ENCODE measurements around the gene COLEC11.
"Not testable (repeated sequence)": the region's sequence is repeated elsewhere in the genome, so short reads cannot be mapped to it uniquely, and the experiment has no call there.

The COLEC11 gene

GRCh38 chr2:3622967-3623366 is 28.1 kb downstream of the COLEC11 start:
- DNase-seq (ENCODE audit: low spot score), result no peak

GRCh38 chr2:3624059-3624794 is 29.3 kb downstream of the COLEC11 start:
- DNase-seq (ENCODE audit: low spot score) (no peak), FAIRE-seq (no peak)

More at GRCh38 chr2:3622967-3623366, 28.1 kb downstream of the COLEC11 start:
- FAIRE-seq, result no peak

DNA sequence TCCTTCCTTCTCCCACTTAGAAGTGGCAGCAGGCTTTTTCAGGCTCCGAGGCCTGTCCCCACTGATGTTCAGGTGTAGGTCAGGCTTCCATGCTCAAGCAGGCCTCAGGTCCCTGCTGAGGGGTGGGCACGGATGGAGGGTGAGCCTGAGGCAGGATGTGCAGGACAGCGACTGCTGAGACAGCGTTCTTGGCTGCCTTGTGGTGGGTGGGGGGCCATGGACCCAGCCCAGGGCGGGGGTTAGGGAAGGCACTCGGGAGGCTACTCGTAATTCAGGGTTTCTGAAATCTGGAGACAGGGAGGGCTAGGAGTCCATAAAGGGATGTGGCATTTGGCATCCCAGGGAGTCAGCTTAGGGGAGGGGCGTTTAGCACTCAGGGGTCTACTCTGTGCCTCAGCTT is 30.3 kb downstream of the COLEC11 start:
- FAIRE-seq, result no peak

GRCh38 chr2:3626118-3626811 is 31.4 kb downstream of the COLEC11 start:
- no peak for DNase-seq (ENCODE audit: low spot score)
- no peak for FAIRE-seq

More for the DNA sequence above, 30.3 kb downstream of the COLEC11 start:
- no peak for DNase-seq (ENCODE audit: low spot score)

DNA sequence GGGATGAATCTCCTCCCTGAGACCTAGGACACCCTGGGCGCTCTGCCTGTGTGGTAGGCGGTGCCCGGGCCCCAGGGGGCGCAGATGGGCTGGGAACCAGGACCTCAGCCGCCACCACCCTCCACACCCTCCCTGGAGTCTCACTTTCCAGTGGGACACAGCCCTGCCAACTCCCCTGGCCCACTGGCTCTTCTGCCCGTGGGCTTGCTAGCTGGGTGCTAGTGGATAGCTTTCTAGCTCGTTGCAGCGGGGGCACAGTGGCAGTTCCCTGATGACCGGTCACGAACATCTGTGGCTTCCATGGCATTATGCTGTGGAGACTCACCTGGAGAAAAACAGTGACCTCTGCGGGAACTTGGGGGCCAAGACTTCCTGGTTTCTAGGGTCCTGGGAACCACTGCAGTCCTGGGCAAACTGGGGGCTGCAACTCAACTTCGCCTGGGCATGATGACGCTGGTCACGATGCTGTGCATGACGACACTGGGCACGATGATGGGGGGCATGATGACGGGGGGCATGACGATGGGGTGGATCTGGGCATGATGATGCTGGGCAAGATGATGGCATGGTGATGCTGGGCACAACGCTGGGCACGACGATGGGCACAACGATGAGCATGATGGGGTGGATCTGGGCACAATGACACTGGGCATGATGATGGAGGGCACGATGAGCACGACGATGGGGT is 32.0 kb downstream of the COLEC11 start:
- DNase-seq (ENCODE audit: low spot score), result no peak

GRCh38 chr2:3627500-3628100 is 32.7 kb downstream of the COLEC11 start:
- DNase-seq (ENCODE audit: low spot score), result no peak
- no peak for FAIRE-seq

More for the DNA sequence above, 32.0 kb downstream of the COLEC11 start:
- FAIRE-seq, result no peak

DNA sequence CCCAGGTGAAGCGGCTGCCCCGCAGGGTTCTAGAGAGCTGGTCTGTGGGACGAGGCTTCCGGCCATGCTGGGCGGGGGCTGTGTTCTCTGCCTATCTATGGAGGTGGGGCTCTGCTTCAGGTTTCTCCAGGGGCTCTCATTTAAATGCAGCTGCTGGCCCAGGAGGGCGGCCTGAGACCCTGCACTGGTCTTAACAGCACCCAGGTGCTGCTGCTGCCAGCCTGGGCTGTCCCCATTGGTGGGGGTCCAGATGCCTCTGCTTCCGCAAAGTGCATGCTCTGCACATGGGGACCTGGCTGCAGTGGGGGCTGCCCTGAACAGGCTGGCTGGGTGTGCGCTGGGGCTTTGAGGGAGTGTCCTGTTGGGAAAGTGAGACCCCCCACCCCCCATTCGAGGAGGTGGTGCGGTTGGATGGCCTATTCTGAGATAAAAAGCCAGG is 33.3 kb downstream of the COLEC11 start:
- FAIRE-seq (no peak), DNase-seq (ENCODE audit: low spot score) (no peak)

- DNase-seq (ENCODE audit: low spot score) (no peak), FAIRE-seq (no peak)
Observed at GRCh38 chr2:3628800-3629199, 33.9 kb downstream of the COLEC11 start.

GRCh38 chr2:3630631-3631030 is 35.7 kb downstream of the COLEC11 start:
- FAIRE-seq (no peak), DNase-seq (ENCODE audit: low spot score) (no peak)

DNA sequence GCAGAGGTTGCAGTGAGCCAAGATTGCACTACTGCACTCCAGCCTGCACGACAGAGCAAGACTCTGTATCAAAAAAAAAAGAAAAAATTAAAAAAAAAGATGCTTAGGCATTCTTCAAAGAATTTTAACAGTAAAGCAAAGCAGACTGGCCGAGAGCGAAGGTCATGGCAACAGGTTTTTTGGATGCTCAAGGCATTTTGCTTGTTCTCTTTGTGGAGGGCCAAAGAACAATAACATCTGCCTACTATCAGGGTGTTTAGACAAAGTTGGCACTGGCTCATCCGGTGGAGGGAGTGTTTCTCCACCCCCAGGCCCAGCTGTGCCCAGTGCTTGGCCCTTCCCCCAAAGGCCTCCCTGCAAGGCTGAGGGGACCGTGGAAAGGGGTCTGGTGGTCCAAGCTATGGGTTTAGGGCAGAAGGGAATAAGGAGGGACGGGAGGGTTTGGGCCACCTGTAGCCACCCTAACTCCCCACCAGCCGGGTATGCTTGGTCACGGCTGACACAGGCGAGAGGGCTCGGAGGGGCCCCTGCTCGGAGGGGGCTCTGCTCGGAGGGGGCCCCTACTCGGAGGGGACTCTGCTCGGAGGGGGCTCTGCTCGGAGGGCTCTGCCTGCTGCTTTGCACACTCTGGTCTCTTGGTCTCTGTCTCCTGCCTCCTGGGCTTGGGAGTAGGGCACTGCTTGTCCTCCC is 36.4 kb downstream of the COLEC11 start:
- DNase-seq (ENCODE audit: low spot score) (no peak), FAIRE-seq (no peak)

- FAIRE-seq (no peak), DNase-seq (ENCODE audit: low spot score) (no peak)
Observed at GRCh38 chr2:3631851-3632659, 37.1 kb downstream of the COLEC11 start.

DNA sequence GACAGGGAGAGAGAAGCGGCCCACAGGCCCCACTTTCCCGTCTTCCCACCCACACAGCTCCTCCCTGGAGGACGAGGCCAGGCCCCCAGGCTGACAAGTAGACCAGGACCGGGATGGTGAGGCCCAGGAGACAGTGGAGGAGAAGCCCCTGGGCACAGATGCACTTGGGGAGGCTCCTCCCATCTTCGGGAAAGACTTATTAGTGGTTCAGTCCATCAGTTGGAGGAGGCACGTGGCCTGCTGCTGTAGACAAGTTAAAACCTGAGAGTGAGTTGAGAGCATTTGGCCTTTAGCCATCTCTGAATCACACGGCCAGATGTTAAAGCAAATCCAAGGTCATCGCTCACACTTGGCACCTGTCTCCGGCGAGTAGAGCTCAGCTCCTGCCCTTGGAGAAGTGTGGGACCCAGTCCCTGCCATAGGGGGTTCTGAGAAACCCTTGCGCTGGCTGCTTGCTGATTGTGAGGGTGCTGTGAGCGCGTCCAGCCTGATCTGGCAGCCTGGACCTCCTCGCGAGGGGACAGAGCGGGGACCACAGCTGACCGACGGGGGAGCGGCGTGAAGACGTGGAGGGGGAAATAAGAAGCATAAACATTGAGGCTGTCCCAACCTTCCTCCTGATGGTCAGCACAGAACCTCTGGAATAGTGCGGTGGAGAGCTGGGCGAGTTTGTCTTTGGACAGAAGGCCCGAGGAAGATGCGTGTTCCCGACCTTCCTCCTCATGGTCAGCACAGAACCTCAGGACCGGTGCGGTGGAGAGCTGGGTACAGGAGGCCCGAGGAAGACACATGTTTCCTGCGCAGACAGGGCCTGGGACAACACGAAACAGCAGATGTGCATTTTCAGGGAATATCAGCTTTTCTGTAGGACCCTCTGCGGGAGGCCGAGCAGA is 38.4 kb downstream of the COLEC11 start:
- FAIRE-seq (no peak), DNase-seq (ENCODE audit: low spot score) (no peak)

DNA sequence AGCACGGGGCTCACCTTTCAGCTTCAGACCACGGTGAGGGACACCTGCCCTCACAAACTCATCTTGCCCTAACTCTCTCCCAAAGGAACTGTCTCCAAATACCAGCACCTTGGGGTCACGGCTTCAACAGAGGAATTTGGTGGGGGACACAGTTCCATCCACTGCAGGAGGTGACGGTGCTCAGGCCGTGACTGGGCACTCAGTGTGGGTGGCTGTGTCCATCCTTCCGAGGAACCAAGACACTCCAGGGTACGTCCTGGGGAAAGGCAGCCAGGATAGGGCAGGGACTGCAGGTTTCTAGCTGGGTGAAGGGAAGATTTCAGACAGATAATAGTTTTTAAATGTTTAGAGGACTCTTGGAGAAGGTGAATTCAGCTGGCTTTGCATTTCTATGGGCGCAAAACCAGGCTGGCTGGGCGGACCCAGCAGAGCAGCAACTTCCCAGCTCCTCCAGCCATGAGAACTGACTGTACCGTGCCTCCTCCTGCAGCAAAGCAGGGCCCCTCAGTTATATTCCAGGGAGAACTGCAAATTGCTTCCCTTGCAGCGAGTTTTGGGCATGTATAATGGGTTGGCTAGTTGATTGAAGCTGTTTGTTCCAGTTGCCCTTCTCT is 39.2 kb downstream of the COLEC11 start:
- DNase-seq (ENCODE audit: low spot score) (no peak), FAIRE-seq (no peak)

DNA sequence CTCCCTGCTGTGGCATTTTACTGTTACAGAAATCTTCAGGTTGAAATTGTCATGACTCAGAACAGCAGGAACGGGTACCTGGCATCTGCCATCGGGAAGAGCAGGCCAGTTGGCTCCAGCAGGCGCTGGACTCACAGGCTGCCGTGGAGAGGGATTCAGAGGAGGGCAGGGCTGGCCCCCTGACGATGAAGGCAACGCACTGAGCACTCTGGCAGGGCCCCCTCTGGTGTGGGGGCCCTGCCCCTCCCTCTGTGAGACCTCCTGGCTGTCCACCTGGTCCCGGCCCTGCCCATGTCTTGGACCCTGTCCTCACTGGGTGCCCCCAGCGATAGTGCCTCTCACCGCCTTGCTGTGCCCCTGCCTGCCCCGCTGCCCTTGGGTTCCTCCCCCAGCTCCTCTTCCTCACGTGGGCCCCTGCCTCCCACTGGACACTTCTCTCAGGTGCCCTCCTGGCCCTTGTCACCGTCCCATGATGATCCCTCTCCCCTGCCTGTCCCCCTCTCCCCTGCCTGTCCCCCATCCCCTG is 39.7 kb downstream of the COLEC11 start:
- no peak for DNase-seq (ENCODE audit: low spot score)

GRCh38 chr2:3635171-3635974 is 40.5 kb downstream of the COLEC11 start:
- FAIRE-seq (no peak), DNase-seq (ENCODE audit: low spot score) (no peak)

More for the DNA sequence above, 39.7 kb downstream of the COLEC11 start:
- FAIRE-seq, result no peak

DNA sequence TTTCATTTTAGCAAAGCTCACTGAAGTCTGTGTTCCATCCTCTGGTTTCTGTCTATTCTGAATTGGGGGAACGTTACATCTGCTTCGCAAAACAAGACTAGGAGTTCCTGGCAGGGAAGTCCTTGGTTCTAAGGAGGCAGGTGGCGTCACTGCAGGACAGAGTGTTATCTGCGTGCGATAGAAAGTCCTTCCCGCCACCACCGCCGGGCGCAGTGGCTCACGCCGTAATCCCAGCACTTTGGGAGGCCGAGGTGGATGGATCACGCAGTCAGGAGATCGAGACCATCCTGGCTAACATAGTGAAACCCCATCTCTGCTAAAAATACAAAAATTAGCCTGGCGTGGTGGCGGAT is 41.0 kb downstream of the COLEC11 start:
- FAIRE-seq; DNase-seq (ENCODE audit: low spot score): not testable (repeated sequence)

GRCh38 chr2:3636586-3637310 is 41.8 kb downstream of the COLEC11 start:
- FAIRE-seq (no peak), DNase-seq (ENCODE audit: low spot score) (no peak)

Measured in RCC 7860 (cell line).